SU-DHL-6 (cell line): Measurements from ENCODE around the gene DCAF7.

Experiments
- H2AFZ ChIP-seq: fragments of 200-600 bp; sonication (generic); 2 replicates; pipeline ENCODE4 v1.6.1; 2014; ENCODE audit warnings: low read depth, mild to moderate bottlenecking, moderate library complexity, mixed read lengths, antibody characterized with exemption, low read length; ENCODE audit not compliant: severe bottlenecking
- H3F3A ChIP-seq: fragments of 200-600 bp; shearing (Covaris generic); 2 replicates; pipeline ENCODE4 v1.6.0; 2016; ENCODE audit warnings: antibody characterized with exemption, mild to moderate bottlenecking; ENCODE audit not compliant: insufficient read depth
- H3K27ac ChIP-seq: fragments of 200-600 bp; sonication (generic); 2 replicates; pipeline ENCODE4 v1.5.1; 2016; ENCODE audit warnings: low read depth, mild to moderate bottlenecking, low read length, moderate library complexity, mixed read lengths
- H3K27me3 ChIP-seq: fragments of 200-600 bp; sonication (generic), shearing (Covaris generic); 2 replicates; pipeline ENCODE4 v1.6.0; 2014; ENCODE audit warnings: mild to moderate bottlenecking, low read length
- H3K36me3 ChIP-seq: fragments of 200-600 bp; sonication (generic); 2 replicates; pipeline ENCODE4 v1.6.1; 2014; ENCODE audit warnings: mild to moderate bottlenecking, low read length, mixed read lengths
- H3K4me2 ChIP-seq: fragments of 300-600, 200-600 bp; shearing (Covaris generic), sonication (generic); 2 replicates; pipeline ENCODE4 v1.6.0; 2014; ENCODE audit warnings: low read length, low read depth, mild to moderate bottlenecking; ENCODE audit not compliant: poor library complexity, severe bottlenecking
- H3K4me3 ChIP-seq: fragments of 200-600 bp; sonication (generic); 2 replicates; pipeline ENCODE4 v1.5.1; 2014; ENCODE audit warnings: antibody characterized with exemption, low read length, mild to moderate bottlenecking, mixed read lengths; ENCODE audit not compliant: insufficient read depth, poor library complexity, severe bottlenecking
- H3K79me2 ChIP-seq: fragments of 200-600 bp; sonication (generic); 2 replicates; pipeline ENCODE4 v1.6.1; 2014; ENCODE audit warnings: mild to moderate bottlenecking, low read length, moderate library complexity; ENCODE audit not compliant: insufficient read depth
- H3K9ac ChIP-seq: fragments of 200-600 bp; sonication (generic); 2 replicates; pipeline ENCODE4 v1.7.0; 2014; ENCODE audit warnings: mild to moderate bottlenecking, low read length
- H3K9me2 ChIP-seq: fragments of 200-600 bp; sonication (generic); replicated peaks from 2 replicates; pipeline ENCODE4 v1.6.1; 2014; ENCODE audit warnings: low read length; ENCODE audit not compliant: insufficient read depth
- H3K9me3 ChIP-seq: fragments of 200-600 bp; sonication (generic); 2 replicates; pipeline ENCODE4 v1.6.1; 2014; ENCODE audit warnings: low read length, mixed read lengths; ENCODE audit not compliant: insufficient read depth
- H4K20me1 ChIP-seq: fragments of 200-600 bp; sonication (generic); 2 replicates; pipeline ENCODE4 v1.6.1; 2014; ENCODE audit warnings: low read depth, mild to moderate bottlenecking, antibody characterized with exemption, low read length, moderate library complexity, mixed read lengths
- CTCF ChIP-seq: fragments of 200-600 bp; sonication (generic); IDR thresholded peaks from one replicate; pipeline ENCODE4 v1.5.1; 2017; ENCODE audit warnings: antibody characterized with exemption, mild to moderate bottlenecking, low read length, moderate library complexity; ENCODE audit not compliant: insufficient read depth, poor library complexity, severe bottlenecking
- EZH2phosphoT487 ChIP-seq: fragments of 200-600 bp; sonication (generic), shearing (Covaris generic); conservative IDR thresholded peaks from 2 replicates; pipeline ENCODE4 v1.6.1; 2018; ENCODE audit warnings: mild to moderate bottlenecking, antibody characterized with exemption, low read length, moderate library complexity, mixed read lengths

The DCAF7 gene

GRCh38 chr17:63504261-63504660 is 46.0 kb upstream of the DCAF7 start:
- no peak for TF ChIP-seq EZH2phosphoT487
- no peak for TF ChIP-seq CTCF
- Histone ChIP-seq H3K4me2 (no peak overlapping the region), H3K27me3 (no peaks in the 10 kb centered on the region)

GRCh38 chr17:63505341-63505740 is 44.9 kb upstream of the DCAF7 start:
- Histone ChIP-seq H3K9ac (no peak overlapping the region), H3K27ac (no peak overlapping the region), H3F3A (no peaks in the 10 kb centered on the region), H3K79me2 (no peaks in the 10 kb centered on the region), H4K20me1 (no peaks in the 10 kb centered on the region), H3K9me2 (no peaks in the 10 kb centered on the region), H3K36me3 (no peaks in the 10 kb centered on the region), H3K4me2 (no peak overlapping the region), H3K27me3 (no peaks in the 10 kb centered on the region), H3K4me3 (no peak overlapping the region), H2AFZ (no peak overlapping the region), H3K9me3 (no peaks in the 10 kb centered on the region)
- TF ChIP-seq CTCF (no peak), EZH2phosphoT487 (no peak)

More at GRCh38 chr17:63504261-63504660, 46.0 kb upstream of the DCAF7 start:
- Histone ChIP-seq H3K9me2 (no peaks in the 10 kb centered on the region), H3K36me3 (no peaks in the 10 kb centered on the region), H3K27ac (no peak overlapping the region), H2AFZ (no peak overlapping the region), H3K79me2 (no peaks in the 10 kb centered on the region), H3K9me3 (no peaks in the 10 kb centered on the region), H4K20me1 (no peaks in the 10 kb centered on the region), H3K9ac (no peak overlapping the region), H3K4me3 (no peak overlapping the region), H3F3A (no peaks in the 10 kb centered on the region)

- no peaks in the 10 kb centered on the region for H4K20me1 ChIP-seq
- TF ChIP-seq EZH2phosphoT487: no peak
- no peak for TF ChIP-seq CTCF
- no peaks in the 10 kb centered on the region for H3F3A ChIP-seq
- no peaks in the 10 kb centered on the region for H3K27me3 ChIP-seq
- H3K36me3 ChIP-seq: no peaks in the 10 kb centered on the region
- H3K4me2 ChIP-seq: no peak overlapping the region
- no peaks in the 10 kb centered on the region for H3K9me3 ChIP-seq
- H3K9me2 ChIP-seq: no peaks in the 10 kb centered on the region
- no peak overlapping the region for H3K4me3 ChIP-seq
- no peaks in the 10 kb centered on the region for H3K79me2 ChIP-seq
- no peak overlapping the region for H3K9ac ChIP-seq
- H3K27ac ChIP-seq: no peak overlapping the region
- no peak overlapping the region for H2AFZ ChIP-seq
Observed at GRCh38 chr17:63506627-63507026, 43.6 kb upstream of the DCAF7 start.

GRCh38 chr17:63511331-63511730 is 38.9 kb upstream of the DCAF7 start:
- TF ChIP-seq EZH2phosphoT487: no peak
- TF ChIP-seq CTCF: no peak
- Histone ChIP-seq H2AFZ (no peak overlapping the region), H3K79me2 (no peaks in the 10 kb centered on the region), H3K36me3 (no peaks in the 10 kb centered on the region), H3K4me3 (no peak overlapping the region), H3K9me2 (no peaks in the 10 kb centered on the region), H3K27ac (no peak overlapping the region), H4K20me1 (no peaks in the 10 kb centered on the region), H3K9me3 (no peaks in the 10 kb centered on the region), H3K4me2 (no peak overlapping the region), H3F3A (no peaks in the 10 kb centered on the region), H3K9ac (no peak overlapping the region), H3K27me3 (no peaks in the 10 kb centered on the region)
